ENCODE results near the gene DYTN. TPM values are rescaled to one million over a fixed set of nuclear protein-coding genes. Genes with fewer than 3 reads are reported as not detected.

The DYTN gene
- not detected for polyA plus RNA-seq
- long read RNA-seq, donor 1, result 0 reads
- long read RNA-seq, donor 2, partial matches to known transcripts, result 23 of 28 reads
- long read RNA-seq, donor 2, other reads (novel, unspliced or antisense), result 5 of 28 reads
- long read RNA-seq, donor 3, result 0 reads
- long read RNA-seq, donor 4, result 0 reads
- long read RNA-seq, donor 5, result 0 reads
- long read RNA-seq, donor 6, result 0 reads
- long read RNA-seq, donor 7, result 0 reads
- long read RNA-seq, donor 8, result 0 reads
- long read RNA-seq, donor 9, result 0 reads
- long read RNA-seq, donor 10, result 0 reads

GRCh38 chr2:206718296-206718695, at the start of gene DYTN:
DYTN (minus strand) TSS chr2:206718396; CDS start chr2:206718279, 117 bp downstream.
- H3K9me3 ChIP-seq (ENCODE audit: control insufficient read depth in 2 of 2, insufficient read depth in 1 of 2, low read depth in 1 of 2, low read length in 1 of 2), result no peaks in the 10 kb centered on the region
- H3K27ac ChIP-seq (ENCODE audit: low read depth in 1 of 3, low read length in 2 of 3), result no peak within 1 kb of the TSS
- DNase-seq (no peak), FAIRE-seq (no peak)
- 55 to 82% (median 67%) methylated on average over 1 of the region's 1 CpG for WGBS, 3 donors
- no peaks in the 10 kb centered on the region for H3K4me1 ChIP-seq (ENCODE audit: control insufficient read depth in 3 of 3, insufficient read depth in 2 of 3, low read depth in 1 of 3, low read length in 2 of 3)
- H3K4me3 ChIP-seq (ENCODE audit: low read depth in 1 of 3, low read length in 3 of 3), result no peak within 1 kb of the TSS
- H3K27me3 ChIP-seq (ENCODE audit: control insufficient read depth in 3 of 3, insufficient read depth in 3 of 3, low read length in 3 of 3), result peaks cover 0 to 4% (median 0%) of the 10 kb centered on the region in 3 donors
- H3K36me3 ChIP-seq (ENCODE audit: control insufficient read depth in 3 of 3, insufficient read depth in 2 of 3, low read depth in 1 of 3, low read length in 3 of 3), result no peaks in the 10 kb centered on the region

DNA sequence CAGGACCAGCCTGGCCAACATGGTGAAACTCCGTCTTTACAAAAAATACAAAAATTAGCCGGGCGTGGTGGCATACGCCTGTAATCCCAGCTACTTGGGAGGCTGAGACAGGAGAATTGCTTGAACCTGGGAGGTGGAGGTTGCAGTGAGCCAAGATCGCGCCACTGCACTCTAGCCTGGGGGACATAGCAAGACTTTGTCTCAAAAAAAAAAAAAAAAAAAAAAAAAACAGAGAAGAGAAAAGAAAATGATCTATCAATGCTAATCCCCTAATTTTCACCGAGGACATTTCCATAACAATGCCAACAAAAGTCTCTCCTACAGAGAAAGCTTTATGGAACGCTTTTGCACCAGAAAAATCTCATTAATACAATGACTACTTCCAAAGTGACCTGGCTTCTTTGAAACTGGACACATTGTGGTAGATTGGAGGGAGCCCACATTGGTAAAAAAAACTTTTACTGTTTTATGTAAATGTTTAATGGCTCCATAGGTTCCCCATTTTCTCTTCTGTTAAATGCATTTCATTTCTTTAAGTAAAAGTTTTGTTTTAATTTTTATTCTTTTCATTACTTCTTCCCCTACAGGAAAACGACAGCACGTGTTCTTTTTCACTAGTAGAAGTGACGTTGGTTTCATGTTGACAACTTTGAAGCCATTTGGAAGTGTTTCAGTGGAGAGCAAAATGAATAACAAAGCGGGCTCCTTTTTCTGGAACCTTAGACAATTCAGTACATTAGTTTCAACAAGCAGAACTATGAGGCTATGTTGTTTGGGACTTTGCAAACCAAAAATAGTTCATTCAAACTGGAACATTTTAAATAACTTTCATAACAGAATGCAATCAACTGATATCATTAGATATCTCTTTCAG, 48.1 kb upstream of the DYTN start:
- peak overlapping the region; percentile 77 to 88 (median 81) for H3K27ac ChIP-seq (ENCODE audit: low read depth in 1 of 3, low read length in 2 of 3)
- WGBS, 3 donors, result 32 to 37% (median 34%) methylated on average over 12 of the region's 12 CpGs

GRCh38 chr2:206765242-206766056, 47.3 kb upstream of the DYTN start, which contains the start of the genes FASTKD2 and MDH1B:
FASTKD2 (plus strand) TSS chr2:206765606; CDS start chr2:206766694, 1,088 bp downstream.
MDH1B (minus strand) TSS chr2:206765328; CDS start chr2:206765271, 57 bp downstream.
- H3K4me3 ChIP-seq (ENCODE audit: low read depth in 1 of 3, low read length in 3 of 3), result peak within 1 kb of the TSS; percentile 38 to 74 (median 66)
- no peak for FAIRE-seq
- no peaks in the 10 kb centered on the region for H3K9me3 ChIP-seq (ENCODE audit: control insufficient read depth in 2 of 2, insufficient read depth in 1 of 2, low read depth in 1 of 2, low read length in 1 of 2)
- peaks cover 3 to 4% (median 3%) of the 10 kb centered on the region in 3 donors for H3K4me1 ChIP-seq (ENCODE audit: control insufficient read depth in 3 of 3, insufficient read depth in 2 of 3, low read depth in 1 of 3, low read length in 2 of 3)
- peak within 1 kb of the TSS; percentile 77 to 88 (median 81) for H3K27ac ChIP-seq (ENCODE audit: low read depth in 1 of 3, low read length in 2 of 3)
- DNase-seq, result peak; percentile 94 to 98
- H3K27me3 ChIP-seq (ENCODE audit: control insufficient read depth in 3 of 3, insufficient read depth in 3 of 3, low read length in 3 of 3), result peaks cover 0 to 6% (median 0%) of the 10 kb centered on the region in 3 donors
- H3K36me3 ChIP-seq (ENCODE audit: control insufficient read depth in 3 of 3, insufficient read depth in 2 of 3, low read depth in 1 of 3, low read length in 3 of 3), result peaks cover 0 to 4% (median 2%) of the 10 kb centered on the region in 3 donors
- WGBS, 3 donors, result 0 to 1% (median 0%) methylated on average over 46 of the region's 46 CpGs

More for the DNA sequence above, 48.1 kb upstream of the DYTN start:
- no peaks in the 10 kb centered on the region for H3K9me3 ChIP-seq (ENCODE audit: control insufficient read depth in 2 of 2, insufficient read depth in 1 of 2, low read depth in 1 of 2, low read length in 1 of 2)
- DNase-seq, result no peak
- FAIRE-seq, result no peak
- peaks cover 3 to 4% (median 3%) of the 10 kb centered on the region in 3 donors for H3K4me1 ChIP-seq (ENCODE audit: control insufficient read depth in 3 of 3, insufficient read depth in 2 of 3, low read depth in 1 of 3, low read length in 2 of 3)
- peaks cover 0 to 4% (median 0%) of the 10 kb centered on the region in 3 donors for H3K27me3 ChIP-seq (ENCODE audit: control insufficient read depth in 3 of 3, insufficient read depth in 3 of 3, low read length in 3 of 3)
- peaks cover 2 to 4% (median 2%) of the 10 kb centered on the region in 3 donors for H3K36me3 ChIP-seq (ENCODE audit: control insufficient read depth in 3 of 3, insufficient read depth in 2 of 3, low read depth in 1 of 3, low read length in 3 of 3)
- H3K4me3 ChIP-seq (ENCODE audit: low read depth in 1 of 3, low read length in 3 of 3), result peak overlapping the region; percentile 38 to 74 (median 66)

DNA sequence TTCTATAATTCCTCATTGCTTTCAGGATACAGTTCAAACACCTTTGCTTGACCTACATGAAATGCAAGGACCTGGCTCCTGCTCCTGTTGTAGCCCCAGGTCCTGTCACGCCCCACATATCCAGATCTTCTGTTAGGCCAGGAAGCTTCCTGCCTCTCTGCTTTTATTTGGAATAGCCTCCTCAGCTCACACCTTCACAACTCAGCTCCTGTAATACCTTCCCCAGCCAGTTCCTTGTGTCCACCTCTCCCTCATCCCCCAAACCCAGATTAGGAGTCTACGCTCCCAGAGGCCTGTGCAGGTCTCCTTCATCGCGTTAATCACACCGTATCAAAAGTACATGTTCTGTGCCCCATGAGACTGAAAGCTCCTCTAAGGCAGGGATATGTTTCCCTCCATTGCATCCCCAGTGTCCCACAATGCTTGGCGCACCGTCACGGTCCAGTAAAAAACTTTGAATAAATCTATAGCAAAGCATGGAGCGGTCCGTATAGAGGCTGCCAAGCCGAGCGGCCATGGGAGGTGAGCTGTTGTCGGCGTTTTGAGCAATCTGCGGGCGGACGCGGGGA, 46.6 kb upstream of the DYTN start:
- H3K9me3 ChIP-seq (ENCODE audit: control insufficient read depth in 2 of 2, insufficient read depth in 1 of 2, low read depth in 1 of 2, low read length in 1 of 2), result no peaks in the 10 kb centered on the region
- peaks cover 0 to 4% (median 2%) of the 10 kb centered on the region in 3 donors for H3K36me3 ChIP-seq (ENCODE audit: control insufficient read depth in 3 of 3, insufficient read depth in 2 of 3, low read depth in 1 of 3, low read length in 3 of 3)
- peaks cover 3 to 4% (median 3%) of the 10 kb centered on the region in 3 donors for H3K4me1 ChIP-seq (ENCODE audit: control insufficient read depth in 3 of 3, insufficient read depth in 2 of 3, low read depth in 1 of 3, low read length in 2 of 3)
- DNase-seq (no peak), FAIRE-seq (no peak)
- 9 to 11% (median 10%) methylated on average over 18 of the region's 18 CpGs for WGBS, 3 donors
- H3K27me3 ChIP-seq (ENCODE audit: control insufficient read depth in 3 of 3, insufficient read depth in 3 of 3, low read length in 3 of 3), result peaks cover 0 to 6% (median 0%) of the 10 kb centered on the region in 3 donors
- peak overlapping the region; percentile 13 to 88 (median 81) for H3K27ac ChIP-seq (ENCODE audit: low read depth in 1 of 3, low read length in 2 of 3)
- H3K4me3 ChIP-seq (ENCODE audit: low read depth in 1 of 3, low read length in 3 of 3), result peak overlapping the region; percentile 38 to 74 (median 66)

GRCh38 chr2:206756816-206757215, 38.6 kb upstream of the DYTN start:
- Histone ChIP-seq H3K36me3 (ENCODE audit: control insufficient read depth in 3 of 3, insufficient read depth in 2 of 3, low read depth in 1 of 3, low read length in 3 of 3) (no peaks in the 10 kb centered on the region), H3K27ac (ENCODE audit: low read depth in 1 of 3, low read length in 2 of 3) (no peak overlapping the region), H3K27me3 (ENCODE audit: control insufficient read depth in 3 of 3, insufficient read depth in 3 of 3, low read length in 3 of 3) (peaks cover 0 to 3% (median 2%) of the 10 kb centered on the region in 3 donors), H3K4me1 (ENCODE audit: control insufficient read depth in 3 of 3, insufficient read depth in 2 of 3, low read depth in 1 of 3, low read length in 2 of 3) (no peaks in the 10 kb centered on the region), H3K9me3 (ENCODE audit: control insufficient read depth in 2 of 2, insufficient read depth in 1 of 2, low read depth in 1 of 2, low read length in 1 of 2) (no peaks in the 10 kb centered on the region), H3K4me3 (ENCODE audit: low read depth in 1 of 3, low read length in 3 of 3) (no peak overlapping the region)
- FAIRE-seq (no peak), DNase-seq (no peak)
- 9 to 36% (median 14%) methylated on average over 1 of the region's 1 CpG for WGBS, 3 donors

DNA sequence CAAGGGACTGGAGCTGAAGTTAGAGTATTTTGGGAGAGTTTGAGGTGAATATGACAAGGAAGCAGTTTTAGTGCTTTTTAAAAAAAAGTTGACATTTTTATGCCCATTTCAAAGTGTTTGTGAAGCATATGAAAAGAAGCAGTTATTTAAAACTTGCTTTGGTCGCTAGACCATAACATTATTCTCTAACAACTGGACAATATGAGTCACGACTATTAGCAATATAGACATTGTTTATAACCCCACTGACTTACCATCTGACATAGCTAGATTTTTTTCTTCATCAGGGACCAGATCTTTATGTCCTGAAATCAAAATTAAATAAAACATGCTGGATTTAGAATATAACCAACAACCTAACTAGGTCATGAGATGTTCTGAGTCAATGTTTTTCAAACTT, 22.6 kb upstream of the DYTN start:
- Histone ChIP-seq H3K27me3 (ENCODE audit: control insufficient read depth in 3 of 3, insufficient read depth in 3 of 3, low read length in 3 of 3) (no peaks in the 10 kb centered on the region), H3K36me3 (ENCODE audit: control insufficient read depth in 3 of 3, insufficient read depth in 2 of 3, low read depth in 1 of 3, low read length in 3 of 3) (no peaks in the 10 kb centered on the region), H3K4me3 (ENCODE audit: low read depth in 1 of 3, low read length in 3 of 3) (no peak overlapping the region), H3K9me3 (ENCODE audit: control insufficient read depth in 2 of 2, insufficient read depth in 1 of 2, low read depth in 1 of 2, low read length in 1 of 2) (no peaks in the 10 kb centered on the region), H3K4me1 (ENCODE audit: control insufficient read depth in 3 of 3, insufficient read depth in 2 of 3, low read depth in 1 of 3, low read length in 2 of 3) (no peaks in the 10 kb centered on the region), H3K27ac (ENCODE audit: low read depth in 1 of 3, low read length in 2 of 3) (no peak overlapping the region)
- WGBS, 3 donors, result 48 to 58% (median 52%) methylated on average over 2 of the region's 2 CpGs
- DNase-seq (no peak), FAIRE-seq (no peak)

- Histone ChIP-seq H3K27ac (ENCODE audit: low read depth in 1 of 3, low read length in 2 of 3) (no peak overlapping the region), H3K4me1 (ENCODE audit: control insufficient read depth in 3 of 3, insufficient read depth in 2 of 3, low read depth in 1 of 3, low read length in 2 of 3) (no peaks in the 10 kb centered on the region), H3K36me3 (ENCODE audit: control insufficient read depth in 3 of 3, insufficient read depth in 2 of 3, low read depth in 1 of 3, low read length in 3 of 3) (no peaks in the 10 kb centered on the region), H3K9me3 (ENCODE audit: control insufficient read depth in 2 of 2, insufficient read depth in 1 of 2, low read depth in 1 of 2, low read length in 1 of 2) (no peaks in the 10 kb centered on the region), H3K27me3 (ENCODE audit: control insufficient read depth in 3 of 3, insufficient read depth in 3 of 3, low read length in 3 of 3) (no peaks in the 10 kb centered on the region), H3K4me3 (ENCODE audit: low read depth in 1 of 3, low read length in 3 of 3) (no peak overlapping the region)
- FAIRE-seq, result no peak
- WGBS, 3 donors, result 62 to 70% (median 70%) methylated on average over 2 of the region's 2 CpGs
- no peak for DNase-seq
Observed at GRCh38 chr2:206739271-206739670, 21.1 kb upstream of the DYTN start.
